Superior temporal gyrus (tissue), 1 donor: Measurements from ENCODE around the gene ABR.
A peak's percentile ranks its signal among the peaks of the same experiment; 100 is the strongest.
"Not testable (repeated sequence)": the region's sequence is repeated elsewhere in the genome, so short reads cannot be mapped to it uniquely, and the experiment has no call there.

Source experiments
- DNase-seq: peaks from one replicate; pipeline ENCODE4 v3.0.0-alpha.2; 2016; ENCODE audit errors: extremely low spot score

Gene ABR

DNA sequence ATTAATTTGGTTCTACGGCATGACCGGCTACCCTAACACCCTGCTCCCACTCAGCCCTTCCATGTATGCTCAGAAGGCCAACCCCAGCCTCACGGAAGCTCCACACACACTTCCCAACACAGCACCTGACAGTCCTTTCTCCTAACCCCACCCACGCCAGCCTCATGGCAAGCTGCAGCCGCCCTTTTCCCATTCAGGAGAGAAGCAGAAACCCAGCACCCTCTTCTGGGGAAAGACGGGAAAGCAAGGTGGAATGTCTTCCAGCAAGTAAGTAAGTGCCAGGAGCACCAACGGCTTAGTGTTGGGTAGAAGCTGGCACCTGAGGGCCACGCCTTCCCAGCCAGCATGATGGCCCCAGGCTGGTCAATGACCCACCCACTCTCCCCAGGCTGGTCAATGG lies 32.1 kb downstream of the ABR start:
- DNase-seq, result no peak

DNA sequence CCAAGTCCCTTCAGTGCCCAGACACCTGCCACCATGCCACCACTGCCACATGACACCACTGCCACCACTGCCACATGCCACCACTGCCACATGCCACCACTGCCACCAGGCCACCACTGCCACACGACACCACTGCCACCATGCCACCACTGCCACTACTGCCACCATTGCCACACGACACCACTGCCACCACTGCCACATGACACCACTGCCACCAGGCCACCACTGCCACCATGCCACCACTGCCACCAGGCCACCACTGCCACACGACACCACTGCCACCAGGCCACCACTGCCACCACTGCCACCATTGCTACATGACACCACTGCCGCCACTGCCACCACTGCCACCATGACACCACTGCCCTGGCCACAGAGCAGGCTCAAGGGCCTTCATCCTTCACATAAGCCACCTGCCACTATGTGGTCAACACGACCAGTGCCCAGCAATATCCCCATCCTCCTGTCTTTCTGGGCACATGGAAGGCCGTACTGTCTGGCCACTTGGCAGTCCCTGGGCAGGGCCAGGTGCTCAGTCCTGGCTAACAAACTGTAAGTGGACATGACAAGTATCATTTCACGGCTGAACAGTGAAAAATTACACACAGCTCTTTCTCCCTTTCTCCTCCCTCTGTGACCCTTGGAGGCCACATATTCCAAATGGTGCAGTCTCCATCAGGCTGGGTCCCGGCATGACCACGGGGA lies 33.1 kb downstream of the ABR start:
- no peak for DNase-seq

GRCh38 chr17:1145311-1145986 lies 34.3 kb downstream of the ABR start:
- DNase-seq, result no peak

GRCh38 chr17:1144162-1144561 lies 35.6 kb downstream of the ABR start:
- DNase-seq, result no peak

GRCh38 chr17:1143573-1143972 lies 36.2 kb downstream of the ABR start:
- no peak for DNase-seq

DNA sequence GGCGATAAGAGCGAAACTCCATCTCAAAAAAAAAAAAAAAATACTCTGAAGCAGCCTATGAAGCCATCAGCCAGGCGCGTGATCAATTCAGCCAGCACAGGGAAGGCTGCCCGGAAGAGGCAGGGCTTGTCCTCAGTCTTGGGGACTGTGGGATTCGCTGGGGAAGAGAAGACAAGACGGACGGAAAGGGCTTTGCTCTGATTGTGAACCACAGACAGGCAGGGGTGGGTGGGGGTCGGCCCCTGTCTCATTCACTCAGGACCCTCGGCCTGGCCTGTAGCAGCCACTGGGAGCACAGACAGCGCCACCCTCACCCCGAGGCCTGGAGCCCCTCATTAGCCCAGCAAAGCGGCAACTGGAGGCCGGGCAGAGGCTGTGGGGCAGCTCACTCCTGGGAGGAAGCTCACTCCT lies 37.2 kb downstream of the ABR start:
- no peak for DNase-seq

GRCh38 chr17:1137465-1137894 lies 42.3 kb downstream of the ABR start:
- DNase-seq, result no peak

DNA sequence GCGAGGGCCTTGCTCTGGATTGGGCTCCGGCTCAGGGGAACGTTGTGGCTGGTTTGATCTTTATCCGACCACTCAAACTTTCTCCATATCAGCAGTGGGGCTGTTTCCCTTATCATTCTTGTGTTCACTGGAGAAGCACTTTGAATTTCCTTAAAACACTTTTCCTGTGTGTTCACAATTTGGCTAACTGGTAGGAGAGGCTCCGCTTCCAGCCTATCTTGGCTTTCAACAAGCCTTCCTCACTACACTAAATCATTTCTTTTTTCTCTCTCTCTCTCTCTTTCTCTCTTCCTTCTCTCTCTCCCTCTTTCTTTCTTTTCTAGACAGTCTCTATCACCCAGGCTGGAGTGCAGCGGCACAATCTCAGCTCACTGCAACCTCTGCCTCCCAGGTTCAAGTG lies 43.0 kb downstream of the ABR start:
- DNase-seq, result no peak

- no peak for DNase-seq
Measured at GRCh38 chr17:1134634-1135324, 45.0 kb downstream of the ABR start.

GRCh38 chr17:1130191-1130590 lies 49.6 kb downstream of the ABR start:
- no peak for DNase-seq

DNA sequence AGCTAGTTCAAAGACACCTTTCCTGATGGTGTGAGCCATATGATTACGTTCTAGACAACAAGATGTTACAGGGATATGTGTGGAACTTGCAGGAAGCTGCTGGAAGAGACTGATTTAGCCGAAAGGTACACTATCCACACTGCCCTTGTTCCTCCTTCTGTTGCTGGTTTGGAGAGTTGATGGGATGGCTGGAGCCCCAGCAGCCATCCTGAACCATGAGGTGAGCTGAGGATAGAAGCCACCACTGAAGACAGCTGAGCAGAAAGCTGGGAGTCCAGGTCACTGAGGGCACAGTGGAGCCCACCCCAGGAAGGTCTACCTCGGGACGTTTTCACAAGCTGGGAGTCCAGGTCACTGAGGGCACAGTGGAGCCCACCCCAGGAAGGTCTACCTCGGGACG lies 51.3 kb downstream of the ABR start:
- not testable (repeated sequence) for DNase-seq

GRCh38 chr17:1126801-1127550 lies 52.8 kb downstream of the ABR start:
- no peak for DNase-seq

DNA sequence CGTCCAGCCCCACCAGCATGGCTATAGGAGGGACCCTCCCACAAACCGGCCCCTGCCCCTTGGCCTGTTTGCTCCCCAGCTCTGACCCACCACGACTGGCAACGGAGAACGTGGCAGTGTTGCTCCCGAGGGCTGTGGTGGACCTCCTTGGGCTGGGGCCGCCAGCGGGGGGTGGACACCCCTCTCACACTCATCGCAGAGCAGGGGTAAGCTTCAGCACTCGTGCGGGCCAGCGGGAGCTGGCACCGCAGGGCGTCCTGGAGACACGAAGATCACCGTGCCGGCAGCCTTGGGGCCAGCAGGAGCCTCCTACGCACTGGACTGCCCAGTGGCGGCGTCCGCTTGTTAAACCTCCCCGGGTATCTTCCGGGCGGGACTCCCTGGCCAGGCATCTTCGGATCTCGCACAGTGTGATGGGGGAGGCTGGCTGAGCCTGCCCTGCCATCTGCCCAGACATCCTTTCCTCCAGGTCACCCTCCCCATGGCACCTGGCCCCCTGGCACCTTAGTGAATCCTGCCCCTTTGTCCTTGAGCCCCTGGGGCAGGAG lies 53.5 kb downstream of the ABR start:
- no peak for DNase-seq

GRCh38 chr17:1125788-1126145 lies 54.0 kb downstream of the ABR start:
- DNase-seq, result no peak

GRCh38 chr17:1124896-1125787 lies 54.6 kb downstream of the ABR start:
- DNase-seq, result no peak

DNA sequence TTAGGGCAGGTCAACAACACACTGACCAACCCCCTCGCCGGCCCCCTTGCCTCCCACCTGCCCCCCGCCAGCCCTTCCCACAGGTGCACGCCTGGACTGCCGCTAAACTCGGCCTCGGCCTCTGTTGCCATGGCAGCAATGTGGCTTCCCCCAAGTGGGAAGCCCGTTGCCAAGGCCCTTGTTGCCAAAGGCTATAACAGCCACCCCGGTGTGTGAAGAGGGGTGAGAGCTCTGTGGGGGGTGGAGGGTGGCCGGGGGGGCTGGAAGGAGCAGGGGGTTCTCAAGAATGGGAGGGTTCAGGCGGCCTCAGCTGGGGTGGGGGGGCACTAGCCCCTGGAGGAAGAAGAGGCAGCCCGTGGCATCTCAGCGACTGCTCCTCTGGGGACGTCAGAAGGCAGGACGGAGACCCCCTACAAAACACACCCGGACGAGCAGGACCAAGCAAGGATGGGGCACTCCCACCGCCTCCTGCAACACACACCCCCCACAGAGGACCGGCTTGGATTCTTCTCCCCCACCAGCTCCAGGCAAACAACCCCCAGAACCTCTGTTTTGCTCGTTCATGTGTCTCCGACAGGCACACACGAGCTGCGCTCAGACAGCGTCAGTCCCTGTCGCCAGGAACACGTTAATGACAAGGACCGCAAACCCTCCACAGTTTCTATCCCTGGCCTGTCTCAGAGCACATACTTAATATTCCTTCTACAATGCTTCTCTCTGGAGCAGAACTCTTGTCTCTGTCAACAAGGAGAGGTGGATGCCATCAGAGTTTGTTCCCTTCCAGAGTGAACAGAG lies 55.7 kb downstream of the ABR start:
- no peak for DNase-seq

- no peak for DNase-seq
Measured at GRCh38 chr17:1123393-1123831, 56.4 kb downstream of the ABR start.

- peak; percentile 79 for DNase-seq
Measured at GRCh38 chr17:1122533-1123392, 57.0 kb downstream of the ABR start.

DNA sequence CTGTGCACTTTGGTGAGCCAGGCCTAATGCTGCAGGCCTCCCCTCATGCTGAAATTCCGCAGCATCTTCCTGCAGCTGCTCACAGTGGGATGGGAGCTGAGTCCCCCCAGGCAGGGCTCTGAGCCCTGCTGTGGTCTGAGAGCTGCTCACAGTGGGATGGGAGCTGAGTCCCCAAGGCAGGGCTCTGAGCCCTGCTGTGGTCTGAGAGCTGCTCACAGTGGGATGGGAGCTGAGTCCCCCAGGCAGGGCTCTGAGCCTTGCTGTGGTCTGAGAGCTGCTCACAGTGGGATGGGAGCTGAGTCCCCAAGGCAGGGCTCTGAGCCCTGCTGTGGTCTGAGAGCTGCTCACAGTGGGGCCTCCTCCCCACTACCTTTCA lies 58.4 kb downstream of the ABR start:
- DNase-seq, result not testable (repeated sequence)
